Embryonic facial prominence (tissue), 1 donor: Measurements from ENCODE around the gene DHX15.

ENCODE experiments used
- DNase-seq: peaks from one replicate; pipeline ENCODE4 v3.0.0-alpha.2; 2016; ENCODE audit errors: extremely low spot score

DHX15 gene

GRCh38 chr4:24584211-24584850 is at the start of gene DHX15:
TSS of gene DHX15 (minus strand) at chr4:24584554. CDS start at chr4:24584393, 161 bp downstream.
- peak; percentile 93 for DNase-seq

GRCh38 chr4:24632011-24632410 is 47.7 kb upstream of the DHX15 start:
- no peak for DNase-seq

- DNase-seq = no peak
These were observed 46.6 kb upstream of the DHX15 start for GRCh38 chr4:24630937-24631336.

DNA sequence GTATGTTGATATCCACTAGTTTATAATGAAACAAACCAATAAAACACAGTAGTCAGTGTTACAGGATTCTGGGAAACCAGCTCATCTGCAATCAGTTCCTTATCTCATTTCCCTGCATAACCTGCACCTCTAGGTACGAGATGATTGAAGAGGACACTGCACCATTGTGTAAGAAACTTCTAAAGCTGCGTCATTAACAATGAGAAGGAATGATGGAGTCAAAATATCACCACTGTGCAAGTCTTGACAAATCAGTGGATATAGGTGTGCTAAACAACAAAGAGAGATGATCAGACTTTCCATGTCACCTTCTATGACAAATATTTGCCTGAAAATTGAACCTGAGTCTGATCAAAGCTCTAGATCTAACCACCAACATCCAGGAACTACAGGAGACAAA is 40.7 kb upstream of the DHX15 start:
- DNase-seq = no peak

- DNase-seq = no peak
These were observed 40.0 kb upstream of the DHX15 start for GRCh38 chr4:24624381-24624780.

- DNase-seq = no peak
These were observed 37.9 kb upstream of the DHX15 start for GRCh38 chr4:24622146-24622834.

- no peak for DNase-seq
These were observed 31.6 kb upstream of the DHX15 start for GRCh38 chr4:24615977-24616376.

DNA sequence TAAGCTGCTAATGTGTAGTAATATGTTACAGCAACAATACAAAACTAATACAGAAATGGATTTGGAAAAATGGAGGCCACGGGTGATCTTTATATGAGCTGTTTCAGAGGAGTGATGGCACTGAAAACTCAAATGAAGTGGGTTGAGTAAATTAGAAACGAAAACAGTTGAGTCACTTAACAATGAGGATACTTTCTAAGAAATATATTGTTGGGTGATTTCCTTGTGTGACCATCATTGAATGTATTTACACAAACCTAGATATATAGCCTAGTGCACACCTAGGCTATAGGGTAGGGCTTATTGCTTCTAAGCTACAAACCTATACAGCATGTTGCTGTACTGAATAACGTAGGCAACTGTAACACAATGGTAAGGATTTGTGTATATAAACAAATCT is 30.5 kb upstream of the DHX15 start:
- DNase-seq = no peak

GRCh38 chr4:24613502-24613901 is 29.1 kb upstream of the DHX15 start:
- DNase-seq = no peak

GRCh38 chr4:24611575-24611974 is 27.2 kb upstream of the DHX15 start:
- DNase-seq = no peak

GRCh38 chr4:24607334-24607733 is 23.0 kb upstream of the DHX15 start:
- no peak for DNase-seq

- no peak for DNase-seq
These were observed 20.9 kb upstream of the DHX15 start for GRCh38 chr4:24605216-24605615.

- DNase-seq = no peak
These were observed 20.3 kb upstream of the DHX15 start for GRCh38 chr4:24604558-24605214.

DNA sequence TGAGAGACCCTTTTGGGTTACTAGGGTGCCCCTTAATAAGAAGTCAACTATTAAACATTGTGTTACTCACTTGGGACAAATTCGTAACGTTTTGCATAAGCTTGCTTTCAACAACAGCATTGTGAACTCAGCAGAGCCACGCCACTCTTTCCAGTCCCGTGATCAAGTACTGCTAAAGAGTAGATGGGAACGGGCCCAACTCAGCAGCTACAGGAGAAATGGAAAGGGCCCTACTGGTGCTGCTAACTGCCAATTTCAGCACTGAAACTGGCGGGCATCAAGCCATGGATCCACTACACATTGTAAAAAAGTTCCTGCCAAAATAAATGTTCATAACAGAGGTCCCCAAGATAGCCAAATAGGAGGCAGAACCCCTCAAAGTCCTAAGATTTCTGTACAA is 19.0 kb upstream of the DHX15 start:
- no peak for DNase-seq

DNA sequence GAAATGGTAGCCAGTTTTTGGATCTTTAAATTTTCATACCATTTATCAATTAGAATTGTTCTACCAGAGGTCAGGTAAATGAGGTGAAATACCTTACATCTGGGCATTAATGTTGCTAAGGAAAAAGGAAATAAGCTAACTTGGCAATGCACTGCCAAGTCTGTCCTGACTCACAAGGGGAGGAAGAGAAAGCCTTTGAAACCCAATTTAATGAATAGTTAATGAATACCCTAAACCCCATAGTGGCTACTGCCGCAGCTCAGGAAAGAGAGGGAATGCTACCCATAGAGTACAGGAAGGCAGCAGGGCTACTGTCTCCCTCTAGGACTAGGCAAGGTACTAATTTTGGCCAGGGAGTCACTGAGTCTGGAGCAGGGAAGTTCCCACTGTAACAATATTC is 16.8 kb upstream of the DHX15 start:
- DNase-seq = no peak

- no peak for DNase-seq
These were observed 14.9 kb upstream of the DHX15 start for GRCh38 chr4:24599275-24599674.

DNA sequence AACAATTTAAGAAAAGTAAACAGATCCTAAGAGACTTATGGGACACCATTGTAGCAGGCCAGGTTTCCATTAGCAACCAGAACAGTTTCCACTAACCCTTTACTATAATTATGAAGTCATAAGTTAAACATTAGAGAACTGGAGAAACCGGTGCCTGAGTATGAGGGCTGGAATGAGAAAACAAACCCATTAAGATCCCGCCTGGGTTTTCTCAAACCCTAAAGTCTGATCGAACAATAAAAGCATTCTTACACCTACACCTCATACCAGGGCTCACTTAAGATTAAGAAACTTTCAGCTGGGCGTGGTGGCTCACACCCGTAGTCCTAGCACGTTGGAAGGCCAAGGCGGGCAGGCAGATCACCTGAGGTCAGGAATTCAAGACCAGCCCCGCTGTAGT is 13.7 kb upstream of the DHX15 start:
- no peak for DNase-seq

DNA sequence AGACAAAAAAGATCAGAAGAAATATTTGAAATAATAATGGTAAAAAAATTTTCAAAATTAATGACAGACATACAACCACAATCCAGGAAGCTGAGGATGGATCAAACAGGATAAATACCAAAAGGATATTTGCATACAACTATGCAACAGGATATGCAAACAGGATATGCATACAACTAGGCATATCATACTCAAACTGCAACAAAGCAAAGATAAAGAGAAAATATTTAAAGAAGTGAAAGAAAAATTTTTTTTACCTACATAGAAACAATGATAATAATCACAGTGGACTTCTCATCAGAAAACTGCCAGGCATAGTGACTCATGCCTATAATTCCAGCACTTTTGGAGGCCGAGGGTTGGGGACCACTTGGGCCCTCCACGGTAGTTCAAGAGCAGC is 11.3 kb upstream of the DHX15 start:
- DNase-seq = no peak

DNA sequence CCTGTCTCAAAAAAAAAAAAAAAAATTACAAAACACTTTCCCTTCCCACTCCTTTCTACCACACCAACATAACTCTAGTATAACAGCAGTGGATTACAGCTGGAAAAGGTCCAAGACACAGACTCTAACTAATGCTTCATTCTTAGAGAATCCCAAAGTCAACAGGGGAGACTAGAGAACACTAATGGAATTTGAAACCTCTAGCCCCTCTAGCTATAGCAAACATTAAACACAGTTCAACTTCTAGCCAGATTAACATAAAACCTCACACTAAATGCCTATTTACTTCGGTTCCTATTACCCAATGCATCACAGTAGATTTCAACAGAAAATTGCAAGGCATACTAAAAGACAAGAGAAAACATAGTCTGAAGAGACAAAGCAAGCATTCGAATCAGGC is 10.5 kb upstream of the DHX15 start:
- DNase-seq = no peak

DNA sequence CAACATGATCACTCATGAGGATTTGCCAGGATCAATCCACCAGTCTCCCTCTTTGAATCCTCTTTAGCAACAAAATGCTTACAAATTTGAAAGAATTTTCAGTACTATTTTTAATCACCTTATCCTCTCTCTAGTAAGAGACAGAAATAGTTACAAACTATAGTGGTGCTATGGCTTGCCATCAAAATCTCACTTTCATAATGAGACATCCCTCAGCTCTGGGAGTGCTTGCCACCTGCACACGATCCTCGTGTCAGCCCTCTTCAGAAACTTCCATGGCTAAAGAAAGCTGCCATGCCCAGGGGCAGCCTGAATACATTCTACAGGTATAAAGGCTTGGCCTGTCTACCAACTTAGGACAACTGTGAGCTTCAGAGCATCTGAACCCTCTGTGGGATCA is 5.1 kb upstream of the DHX15 start:
- no peak for DNase-seq

GRCh38 chr4:24588216-24588954 is 4.0 kb upstream of the DHX15 start:
- no peak for DNase-seq

- peak; percentile 19 for DNase-seq
These were observed 723 bp downstream of the DHX15 start for GRCh38 chr4:24583451-24584210.
